Renal cortex interstitium (tissue), 11 donors: Measurements from ENCODE around the gene FRYL. TPM values are rescaled to one million over a fixed set of nuclear protein-coding genes. Genes with fewer than 3 reads are reported as not detected.
"Not testable (repeated sequence)": the region's sequence is repeated elsewhere in the genome, so short reads cannot be mapped to it uniquely, and the experiment has no call there.

Experiments used
- DNase-seq, 11 donors: peaks; one replicate each; pipeline ENCODE4 v3.0.0-alpha.2; 2013; ENCODE audit warnings: low read depth in 9 of 11, low spot score in 4 of 11; ENCODE audit errors: extremely low read depth in 1 of 11
- polyA plus RNA-seq, 3 donors: library from polyadenylated mRNA; unstranded; fragments of 120-200 nt; gene quantifications; one replicate each; pipeline ENCODE4 v1.2.1, GENCODE V29; 2013; ENCODE audit not compliant: insufficient read length in 3 of 3

FRYL gene
- polyA plus RNA-seq, 3 donors, result 40.7 to 47.3 (median 46.9) TPM

GRCh38 chr4:48642421-48643374 lies 137.4 kb downstream of the FRYL start:
- DNase-seq, result no peak

GRCh38 chr4:48641401-48641800 lies 138.7 kb downstream of the FRYL start:
- DNase-seq, result no peak

GRCh38 chr4:48640699-48641098 lies 139.4 kb downstream of the FRYL start:
- DNase-seq, result no peak

GRCh38 chr4:48640225-48640624 lies 139.9 kb downstream of the FRYL start:
- DNase-seq, result no peak

GRCh38 chr4:48639807-48640206 lies 140.3 kb downstream of the FRYL start:
- DNase-seq, result no peak

GRCh38 chr4:48638586-48638985 lies 141.5 kb downstream of the FRYL start:
- not testable (repeated sequence) for DNase-seq

GRCh38 chr4:48636911-48637310 lies 143.2 kb downstream of the FRYL start:
- DNase-seq, result no peak

- no peak for DNase-seq
Observed at GRCh38 chr4:48635980-48636379, 144.1 kb downstream of the FRYL start.

- DNase-seq, result no peak
Observed at GRCh38 chr4:48635310-48635709, 144.8 kb downstream of the FRYL start.

GRCh38 chr4:48634688-48635308 lies 145.3 kb downstream of the FRYL start:
- DNase-seq, result no peak

- DNase-seq, result no peak
Observed at GRCh38 chr4:48633657-48634056, 146.4 kb downstream of the FRYL start.

GRCh38 chr4:48629458-48629857 lies 150.6 kb downstream of the FRYL start:
- no peak for DNase-seq

- no peak for DNase-seq
Observed at GRCh38 chr4:48623182-48623780, 156.8 kb downstream of the FRYL start.

GRCh38 chr4:48620831-48621230 lies 159.2 kb downstream of the FRYL start:
- DNase-seq, result no peak

- DNase-seq, result no peak
Observed at GRCh38 chr4:48620093-48620492, 160.0 kb downstream of the FRYL start.

GRCh38 chr4:48604527-48604926 lies 175.6 kb downstream of the FRYL start:
- no peak for DNase-seq

- DNase-seq, result no peak
Observed at GRCh38 chr4:48604041-48604440, 176.0 kb downstream of the FRYL start.

GRCh38 chr4:48603366-48604003 lies 176.6 kb downstream of the FRYL start:
- DNase-seq, result no peak

GRCh38 chr4:48602763-48603162 lies 177.3 kb downstream of the FRYL start:
- no peak for DNase-seq

GRCh38 chr4:48602222-48602621 lies 177.9 kb downstream of the FRYL start:
- no peak for DNase-seq
